ENCODE data around the gene CD164.

CD164 gene

DNA sequence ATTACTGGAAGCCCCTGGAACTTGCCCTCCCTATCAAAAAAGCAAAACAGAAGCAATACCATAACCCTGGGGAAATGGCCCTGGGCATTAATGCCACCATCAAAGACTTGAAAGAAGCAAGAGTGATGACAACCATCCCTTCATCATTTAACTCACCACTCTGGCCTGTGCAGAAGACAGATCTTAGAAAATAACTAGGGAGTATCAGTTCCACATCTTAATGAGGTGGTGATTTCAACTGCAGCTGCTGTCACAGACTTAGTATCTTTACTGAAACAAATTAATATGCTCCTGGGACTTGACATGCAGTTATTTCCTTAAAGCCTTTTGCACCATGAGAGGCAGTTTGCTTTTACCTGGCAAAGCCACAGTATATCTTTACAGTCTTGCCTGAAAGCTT, 24.1 kb downstream of the CD164 start:
- peaks cover 11% of the 10 kb centered on the region for H3K36me3 ChIP-seq (ENCODE audit: control insufficient read depth, low read depth, low read length)
- H3K9me3 ChIP-seq (ENCODE audit: control insufficient read depth, low read depth, low read length): peaks cover 6% of the 10 kb centered on the region
- no peaks in the 10 kb centered on the region for H3K4me1 ChIP-seq (ENCODE audit: control insufficient read depth, low read depth, low read length)
- H3K27ac ChIP-seq (ENCODE audit: low read length): no peak overlapping the region
- H3K9ac ChIP-seq (ENCODE audit: low read length): no peak overlapping the region
- H3K27me3 ChIP-seq (ENCODE audit: control insufficient read depth, insufficient read depth, low read length): no peaks in the 10 kb centered on the region
- H3K4me3 ChIP-seq (ENCODE audit: low read length): no peak overlapping the region

DNA sequence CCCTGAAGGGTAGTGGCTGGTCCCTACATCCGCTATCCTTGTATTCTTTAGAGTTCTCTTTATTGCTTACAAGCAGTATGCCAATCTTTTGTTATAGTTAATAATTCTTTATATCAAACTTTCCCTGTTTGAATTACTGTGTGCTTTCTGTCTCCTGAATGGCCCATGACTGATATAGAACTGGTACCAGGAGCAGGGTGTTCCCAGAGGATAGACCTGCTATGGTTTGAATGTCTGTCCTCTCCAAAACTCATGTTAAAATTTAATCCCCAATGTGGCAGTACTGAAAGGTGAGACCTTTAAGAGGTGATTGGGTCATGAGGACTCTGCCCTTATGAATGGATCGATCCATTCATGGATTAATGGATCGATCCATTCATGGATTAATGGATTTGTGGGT, 26.0 kb downstream of the CD164 start:
- Histone ChIP-seq H3K27ac (ENCODE audit: low read length) (no peak overlapping the region), H3K9me3 (ENCODE audit: control insufficient read depth, low read depth, low read length) (peaks cover 6% of the 10 kb centered on the region), H3K36me3 (ENCODE audit: control insufficient read depth, low read depth, low read length) (peaks cover 3% of the 10 kb centered on the region), H3K4me3 (ENCODE audit: low read length) (no peak overlapping the region), H3K4me1 (ENCODE audit: control insufficient read depth, low read depth, low read length) (no peaks in the 10 kb centered on the region), H3K27me3 (ENCODE audit: control insufficient read depth, insufficient read depth, low read length) (no peaks in the 10 kb centered on the region), H3K9ac (ENCODE audit: low read length) (no peak overlapping the region)

DNA sequence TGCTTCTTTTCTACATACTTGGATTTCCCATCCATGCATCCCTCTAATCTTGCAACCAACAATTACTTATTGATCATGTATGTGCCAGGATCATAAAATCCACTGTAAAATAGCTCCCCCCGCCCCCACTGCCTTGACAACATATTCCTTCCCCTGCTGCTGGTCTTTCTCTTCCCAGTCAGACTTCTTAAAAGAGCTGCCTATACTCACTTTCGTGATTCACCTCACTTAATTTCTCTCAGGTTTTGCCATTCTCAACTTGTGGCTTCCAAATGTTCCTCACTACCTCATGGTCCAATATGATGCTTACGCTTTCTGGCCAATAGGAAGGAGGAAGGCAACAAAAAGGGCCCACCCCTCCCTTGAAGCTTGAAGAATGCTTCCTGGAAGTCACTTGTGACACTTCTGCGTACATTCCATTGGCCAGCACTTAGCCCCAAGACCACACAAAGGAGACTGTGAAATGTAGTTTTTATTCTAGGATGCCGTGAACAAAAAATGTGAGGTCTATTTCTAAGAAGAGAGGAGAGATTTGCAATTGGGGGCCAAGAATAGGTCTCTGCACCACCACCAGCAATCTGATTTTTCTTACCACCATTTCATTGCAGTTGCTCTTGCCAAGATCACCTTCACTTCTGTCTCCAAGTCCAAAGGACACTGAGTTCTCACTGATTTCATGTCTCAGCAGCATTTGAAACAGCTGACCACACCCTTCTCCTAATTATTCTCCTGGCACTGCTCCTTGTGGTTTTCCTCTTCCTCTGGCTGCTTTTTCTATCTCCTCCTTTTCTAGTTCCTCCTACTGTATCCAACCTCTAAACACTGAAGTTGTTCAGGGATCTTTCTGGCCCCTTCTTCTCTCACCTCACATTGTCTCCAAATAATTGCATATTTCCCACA, 30.8 kb downstream of the CD164 start:
- Histone ChIP-seq H3K4me1 (ENCODE audit: control insufficient read depth, low read depth, low read length) (no peaks in the 10 kb centered on the region), H3K9ac (ENCODE audit: low read length) (no peak overlapping the region), H3K27me3 (ENCODE audit: control insufficient read depth, insufficient read depth, low read length) (no peaks in the 10 kb centered on the region), H3K4me3 (ENCODE audit: low read length) (no peak overlapping the region), H3K36me3 (ENCODE audit: control insufficient read depth, low read depth, low read length) (peaks cover 3% of the 10 kb centered on the region), H3K9me3 (ENCODE audit: control insufficient read depth, low read depth, low read length) (no peaks in the 10 kb centered on the region), H3K27ac (ENCODE audit: low read length) (no peak overlapping the region)

DNA sequence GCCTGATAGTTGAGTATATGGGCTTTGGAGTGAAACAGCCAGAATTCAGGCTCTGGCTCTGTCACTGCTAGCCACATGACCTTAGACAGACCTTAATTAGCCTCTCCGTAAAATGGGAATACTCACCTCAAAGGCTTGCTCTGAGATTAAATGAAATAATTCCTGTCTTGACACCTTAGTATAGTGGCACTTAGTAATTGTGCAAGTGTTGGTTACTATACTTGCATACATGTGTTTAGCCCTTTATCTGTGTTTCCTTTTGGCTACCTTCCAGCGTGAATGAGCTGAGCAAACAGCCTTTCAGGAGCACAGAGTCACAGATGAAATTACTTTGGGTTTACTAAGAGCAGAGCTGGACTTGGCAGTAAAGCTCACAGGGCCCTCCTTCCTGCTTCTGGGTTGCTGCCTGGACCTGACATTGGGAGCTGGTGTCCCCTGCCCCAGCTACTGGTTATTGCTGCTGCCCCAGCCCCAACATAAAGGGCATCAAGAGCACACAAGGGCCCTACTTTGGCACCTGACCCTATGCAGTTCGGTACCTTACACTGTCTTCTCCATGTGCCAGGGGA, 32.8 kb downstream of the CD164 start:
- H3K27ac ChIP-seq (ENCODE audit: low read length): no peak overlapping the region
- H3K27me3 ChIP-seq (ENCODE audit: control insufficient read depth, insufficient read depth, low read length): no peaks in the 10 kb centered on the region
- no peak overlapping the region for H3K4me3 ChIP-seq (ENCODE audit: low read length)
- H3K4me1 ChIP-seq (ENCODE audit: control insufficient read depth, low read depth, low read length): no peaks in the 10 kb centered on the region
- H3K9me3 ChIP-seq (ENCODE audit: control insufficient read depth, low read depth, low read length): no peaks in the 10 kb centered on the region
- H3K9ac ChIP-seq (ENCODE audit: low read length): no peak overlapping the region
- H3K36me3 ChIP-seq (ENCODE audit: control insufficient read depth, low read depth, low read length): peaks cover 3% of the 10 kb centered on the region

DNA sequence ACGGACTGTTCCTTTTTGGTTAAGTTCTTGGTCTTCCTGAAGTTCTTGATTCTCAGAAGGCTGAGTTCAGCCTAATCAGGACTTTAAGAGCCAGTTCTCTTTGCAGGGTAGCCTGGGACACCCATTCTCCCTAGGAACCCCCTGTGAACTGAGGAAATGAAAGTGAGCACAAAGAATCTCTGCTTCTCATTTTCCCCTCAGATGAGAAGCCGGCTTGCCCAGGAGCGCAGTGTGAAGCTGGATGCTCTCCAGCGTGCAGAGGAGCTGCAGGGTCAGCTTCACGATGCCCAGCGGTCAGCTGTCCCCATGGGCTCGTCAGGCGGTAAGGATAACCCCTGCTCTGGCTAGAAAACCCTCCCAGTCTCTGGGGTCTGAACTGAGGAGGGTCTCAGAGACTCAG, 34.0 kb downstream of the CD164 start:
- Histone ChIP-seq H3K27me3 (ENCODE audit: control insufficient read depth, insufficient read depth, low read length) (no peaks in the 10 kb centered on the region), H3K9me3 (ENCODE audit: control insufficient read depth, low read depth, low read length) (no peaks in the 10 kb centered on the region), H3K27ac (ENCODE audit: low read length) (no peak overlapping the region), H3K4me3 (ENCODE audit: low read length) (no peak overlapping the region), H3K36me3 (ENCODE audit: control insufficient read depth, low read depth, low read length) (no peaks in the 10 kb centered on the region), H3K4me1 (ENCODE audit: control insufficient read depth, low read depth, low read length) (no peaks in the 10 kb centered on the region), H3K9ac (ENCODE audit: low read length) (no peak overlapping the region)

DNA sequence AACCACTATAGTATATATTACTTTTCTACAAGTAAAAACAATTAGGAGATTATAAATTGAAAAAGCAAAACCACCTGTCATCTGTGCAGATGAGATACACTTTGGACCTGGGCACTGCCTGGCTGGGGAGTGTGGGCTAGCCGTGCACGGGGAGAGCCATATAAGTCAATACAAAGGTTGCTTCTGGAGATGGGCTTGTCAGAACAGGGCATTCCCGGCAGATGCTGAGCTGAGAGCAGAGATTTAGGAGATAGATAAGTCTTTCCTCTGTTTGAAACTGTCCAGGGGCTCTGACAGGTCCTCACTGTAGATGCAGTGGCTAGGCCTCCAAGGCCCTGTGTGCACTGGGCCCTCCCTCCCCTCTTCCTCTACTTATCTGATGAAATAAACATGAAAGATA, 34.5 kb downstream of the CD164 start:
- Histone ChIP-seq H3K36me3 (ENCODE audit: control insufficient read depth, low read depth, low read length) (no peaks in the 10 kb centered on the region), H3K27me3 (ENCODE audit: control insufficient read depth, insufficient read depth, low read length) (no peaks in the 10 kb centered on the region), H3K4me3 (ENCODE audit: low read length) (no peak overlapping the region), H3K9me3 (ENCODE audit: control insufficient read depth, low read depth, low read length) (no peaks in the 10 kb centered on the region), H3K27ac (ENCODE audit: low read length) (no peak overlapping the region), H3K4me1 (ENCODE audit: control insufficient read depth, low read depth, low read length) (no peaks in the 10 kb centered on the region), H3K9ac (ENCODE audit: low read length) (no peak overlapping the region)

DNA sequence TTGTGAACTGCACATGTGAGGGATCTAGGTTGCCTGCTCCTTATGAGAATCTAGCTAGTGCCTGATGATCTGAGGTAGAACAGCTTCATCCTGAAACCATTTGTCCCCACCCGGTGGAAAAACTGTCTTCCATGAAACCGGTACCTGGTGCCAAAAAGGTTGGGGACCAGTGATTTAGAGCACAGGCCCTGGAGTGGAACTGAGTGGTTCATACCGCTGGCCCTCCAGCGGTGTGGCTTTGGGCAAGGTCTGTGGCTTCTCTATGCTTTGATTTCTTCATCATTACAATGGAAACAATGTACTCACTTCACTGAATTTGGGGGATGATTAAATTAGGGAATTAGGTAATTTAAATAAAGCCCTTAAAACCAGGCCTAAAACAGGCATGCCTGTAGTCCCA, 36.3 kb downstream of the CD164 start:
- Histone ChIP-seq H3K4me3 (ENCODE audit: low read length) (no peak overlapping the region), H3K9me3 (ENCODE audit: control insufficient read depth, low read depth, low read length) (no peaks in the 10 kb centered on the region), H3K4me1 (ENCODE audit: control insufficient read depth, low read depth, low read length) (no peaks in the 10 kb centered on the region), H3K36me3 (ENCODE audit: control insufficient read depth, low read depth, low read length) (no peaks in the 10 kb centered on the region), H3K9ac (ENCODE audit: low read length) (no peak overlapping the region), H3K27me3 (ENCODE audit: control insufficient read depth, insufficient read depth, low read length) (no peaks in the 10 kb centered on the region), H3K27ac (ENCODE audit: low read length) (no peak overlapping the region)

DNA sequence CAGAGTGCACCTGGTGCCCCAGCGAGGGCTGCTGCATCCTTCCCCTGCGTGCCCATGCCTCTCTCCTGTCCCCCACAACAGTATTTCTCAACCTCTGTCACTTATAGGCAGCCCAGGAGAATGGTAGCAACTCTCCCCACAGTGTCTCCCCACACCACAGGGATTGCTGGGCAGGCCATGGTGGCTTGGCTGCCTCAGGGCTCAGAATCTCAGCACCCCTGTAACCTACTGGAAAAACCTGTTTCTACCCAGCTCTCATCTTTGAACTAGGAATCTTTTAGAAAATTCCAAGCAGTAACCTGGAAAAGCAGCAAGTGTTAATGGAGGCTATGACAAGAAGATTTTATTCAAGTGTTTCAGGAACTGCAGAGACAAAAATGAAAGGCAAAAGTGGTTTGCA, 38.0 kb downstream of the CD164 start:
- Histone ChIP-seq H3K4me3 (ENCODE audit: low read length) (no peak overlapping the region), H3K27ac (ENCODE audit: low read length) (no peak overlapping the region)

DNA sequence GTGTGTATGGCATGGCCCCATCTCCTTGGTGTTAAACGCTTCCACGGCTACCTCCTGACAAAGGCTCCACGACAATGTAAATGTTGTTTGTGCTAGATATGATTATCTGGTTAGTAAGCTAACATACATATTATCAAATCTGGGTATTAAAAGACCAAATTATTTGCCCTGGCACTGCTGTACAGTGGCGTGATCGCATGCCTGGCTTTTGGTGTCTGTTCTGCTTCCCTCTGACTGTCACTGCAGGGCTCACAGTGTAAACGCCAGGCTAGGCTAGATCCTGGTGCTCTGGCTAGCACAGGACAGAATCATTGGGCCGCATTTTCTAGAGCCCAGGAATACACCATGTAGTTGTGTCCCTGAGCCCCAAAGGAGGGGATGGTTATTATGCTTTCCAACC, 38.7 kb downstream of the CD164 start:
- Histone ChIP-seq H3K27me3 (ENCODE audit: control insufficient read depth, insufficient read depth, low read length) (no peaks in the 10 kb centered on the region), H3K4me3 (ENCODE audit: low read length) (no peak overlapping the region), H3K4me1 (ENCODE audit: control insufficient read depth, low read depth, low read length) (no peaks in the 10 kb centered on the region), H3K36me3 (ENCODE audit: control insufficient read depth, low read depth, low read length) (no peaks in the 10 kb centered on the region), H3K27ac (ENCODE audit: low read length) (no peak overlapping the region), H3K9me3 (ENCODE audit: control insufficient read depth, low read depth, low read length) (no peaks in the 10 kb centered on the region), H3K9ac (ENCODE audit: low read length) (no peak overlapping the region)

More for the DNA sequence above, 38.0 kb downstream of the CD164 start:
- Histone ChIP-seq H3K36me3 (ENCODE audit: control insufficient read depth, low read depth, low read length) (no peaks in the 10 kb centered on the region), H3K9ac (ENCODE audit: low read length) (no peak overlapping the region), H3K4me1 (ENCODE audit: control insufficient read depth, low read depth, low read length) (no peaks in the 10 kb centered on the region), H3K9me3 (ENCODE audit: control insufficient read depth, low read depth, low read length) (no peaks in the 10 kb centered on the region), H3K27me3 (ENCODE audit: control insufficient read depth, insufficient read depth, low read length) (no peaks in the 10 kb centered on the region)

DNA sequence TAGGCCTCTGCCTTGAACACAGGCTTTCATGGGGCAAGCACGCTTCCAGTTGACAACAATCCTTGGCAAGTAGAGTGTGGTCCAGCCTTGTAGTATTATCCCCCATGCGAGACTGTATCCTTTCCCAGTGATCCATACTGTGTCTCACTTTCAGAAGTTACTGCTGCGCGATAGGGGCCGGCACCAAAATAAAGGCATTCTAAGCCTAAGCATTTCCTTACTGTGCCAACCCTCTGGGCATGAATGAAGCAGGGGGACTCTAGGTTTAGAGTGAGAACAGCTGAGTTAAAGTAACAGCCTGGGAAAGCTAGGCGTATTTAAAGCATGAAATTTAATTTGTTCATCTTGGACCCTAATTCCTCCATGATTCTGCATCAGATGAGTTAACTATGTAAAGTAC, 39.4 kb downstream of the CD164 start:
- no peaks in the 10 kb centered on the region for H3K36me3 ChIP-seq (ENCODE audit: control insufficient read depth, low read depth, low read length)
- no peaks in the 10 kb centered on the region for H3K9me3 ChIP-seq (ENCODE audit: control insufficient read depth, low read depth, low read length)

DNA sequence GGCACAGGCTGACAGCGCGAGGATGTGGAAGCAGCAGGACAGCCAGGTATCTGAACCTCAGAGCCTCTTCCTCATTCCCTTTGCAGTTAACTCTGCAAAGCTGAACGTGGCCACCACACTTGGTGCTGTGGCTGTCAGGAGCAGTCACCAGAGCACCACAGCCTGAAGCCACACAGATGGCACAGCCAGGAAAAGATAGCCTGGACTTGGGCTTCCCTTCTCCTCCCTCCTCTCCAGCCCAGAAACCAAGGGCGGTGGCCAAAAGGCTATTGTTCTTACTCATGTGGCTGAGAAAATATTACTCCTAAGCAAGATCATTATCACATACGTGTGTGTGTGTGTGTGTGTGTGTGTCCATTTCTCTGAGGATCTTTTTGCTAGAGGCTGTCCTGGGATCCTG, 39.8 kb downstream of the CD164 start:
- no peaks in the 10 kb centered on the region for H3K9me3 ChIP-seq (ENCODE audit: control insufficient read depth, low read depth, low read length)
- no peaks in the 10 kb centered on the region for H3K36me3 ChIP-seq (ENCODE audit: control insufficient read depth, low read depth, low read length)
- H3K4me3 ChIP-seq (ENCODE audit: low read length): no peak overlapping the region
- H3K9ac ChIP-seq (ENCODE audit: low read length): no peak overlapping the region
- no peak overlapping the region for H3K27ac ChIP-seq (ENCODE audit: low read length)
- H3K4me1 ChIP-seq (ENCODE audit: control insufficient read depth, low read depth, low read length): no peaks in the 10 kb centered on the region
- H3K27me3 ChIP-seq (ENCODE audit: control insufficient read depth, insufficient read depth, low read length): no peaks in the 10 kb centered on the region

More for the DNA sequence above, 39.4 kb downstream of the CD164 start:
- H3K4me1 ChIP-seq (ENCODE audit: control insufficient read depth, low read depth, low read length): no peaks in the 10 kb centered on the region
- no peak overlapping the region for H3K4me3 ChIP-seq (ENCODE audit: low read length)
- H3K9ac ChIP-seq (ENCODE audit: low read length): no peak overlapping the region
- no peaks in the 10 kb centered on the region for H3K27me3 ChIP-seq (ENCODE audit: control insufficient read depth, insufficient read depth, low read length)
- H3K27ac ChIP-seq (ENCODE audit: low read length): no peak overlapping the region

DNA sequence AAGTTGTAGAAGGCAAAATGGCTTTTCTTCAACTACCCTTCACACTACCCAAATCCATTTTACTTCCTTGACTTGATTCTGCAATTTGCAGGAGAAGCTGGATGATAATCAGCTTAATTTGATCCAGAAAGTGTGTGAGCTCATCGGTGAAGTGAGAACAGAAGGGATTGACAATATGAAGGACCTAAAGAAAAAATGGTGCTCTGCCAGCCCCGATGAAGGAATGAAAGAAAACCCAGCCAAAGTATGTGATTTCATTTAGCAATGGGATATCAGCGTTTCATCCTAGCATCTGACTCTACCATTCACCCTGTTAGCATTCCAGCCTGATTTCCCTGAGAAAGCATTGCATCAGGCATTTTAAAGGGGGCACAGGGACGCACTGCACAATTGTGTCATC, 41.5 kb downstream of the CD164 start:
- H3K4me1 ChIP-seq (ENCODE audit: control insufficient read depth, low read depth, low read length): no peaks in the 10 kb centered on the region
- no peaks in the 10 kb centered on the region for H3K27me3 ChIP-seq (ENCODE audit: control insufficient read depth, insufficient read depth, low read length)
- no peak overlapping the region for H3K27ac ChIP-seq (ENCODE audit: low read length)
- H3K9ac ChIP-seq (ENCODE audit: low read length): no peak overlapping the region
- H3K36me3 ChIP-seq (ENCODE audit: control insufficient read depth, low read depth, low read length): no peaks in the 10 kb centered on the region
- no peaks in the 10 kb centered on the region for H3K9me3 ChIP-seq (ENCODE audit: control insufficient read depth, low read depth, low read length)
- no peak overlapping the region for H3K4me3 ChIP-seq (ENCODE audit: low read length)

All from iPS-18a (cell line).